Dedifferentiated amniotic fluid mesenchymal stem cell (primary cell): Measurements from ENCODE around the gene TRPV5.

Experiments used
- DNase-seq: peaks from one replicate; pipeline ENCODE4 v3.0.0-alpha.2; 2016; ENCODE audit errors: extremely low spot score

The TRPV5 gene

DNA sequence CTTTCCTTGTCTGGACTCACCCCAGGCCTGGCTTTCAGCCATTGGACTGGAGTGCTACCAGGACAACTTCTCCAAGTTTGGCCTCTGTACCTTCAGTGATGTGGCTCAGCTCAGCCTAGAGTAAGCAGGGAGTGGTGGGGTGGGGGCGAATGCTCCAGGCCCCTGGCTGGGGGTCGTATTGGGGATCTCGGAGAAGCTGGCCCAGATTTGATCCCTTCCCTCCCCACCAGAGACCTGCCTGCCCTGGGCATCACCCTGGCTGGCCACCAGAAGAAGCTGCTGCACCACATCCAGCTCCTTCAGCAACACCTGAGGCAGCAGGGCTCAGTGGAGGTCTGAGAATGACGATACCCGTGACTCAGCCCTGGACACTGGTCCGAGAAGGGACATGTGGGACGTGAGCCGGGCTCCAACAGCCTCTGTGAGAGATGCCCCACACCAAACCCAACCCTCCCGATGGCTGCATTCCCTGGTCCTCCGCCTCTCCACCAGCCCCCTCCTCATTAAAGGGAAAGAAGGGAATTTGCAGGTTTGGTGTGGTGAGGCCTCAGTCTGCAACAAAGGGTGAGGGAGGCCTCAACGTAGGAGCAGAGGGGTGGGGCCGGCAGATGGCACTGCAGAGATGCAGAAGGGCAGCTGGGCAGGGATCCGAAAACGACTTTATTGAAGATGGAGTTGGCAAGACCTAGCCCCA is 62.8 kb downstream of the TRPV5 start:
- no peak for DNase-seq

DNA sequence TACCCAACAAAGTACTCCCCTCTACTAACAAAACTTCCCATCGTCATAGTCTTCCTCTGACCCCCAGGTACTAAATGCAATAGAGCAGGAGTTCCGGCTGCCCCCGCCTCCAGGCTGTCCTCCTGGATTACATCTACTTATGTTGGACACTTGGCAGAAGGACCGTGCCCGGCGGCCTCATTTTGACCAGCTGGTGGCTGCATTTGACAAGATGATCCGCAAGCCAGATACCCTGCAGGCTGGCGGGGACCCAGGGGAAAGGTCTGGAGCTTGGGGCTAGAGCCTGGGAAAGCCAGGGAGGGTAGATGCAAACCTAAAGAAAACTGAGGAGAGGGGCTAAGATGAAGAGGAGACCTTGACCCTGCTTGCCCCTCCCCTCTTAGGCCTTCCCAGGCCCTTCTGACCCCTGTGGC is 63.4 kb downstream of the TRPV5 start:
- no peak for DNase-seq

DNA sequence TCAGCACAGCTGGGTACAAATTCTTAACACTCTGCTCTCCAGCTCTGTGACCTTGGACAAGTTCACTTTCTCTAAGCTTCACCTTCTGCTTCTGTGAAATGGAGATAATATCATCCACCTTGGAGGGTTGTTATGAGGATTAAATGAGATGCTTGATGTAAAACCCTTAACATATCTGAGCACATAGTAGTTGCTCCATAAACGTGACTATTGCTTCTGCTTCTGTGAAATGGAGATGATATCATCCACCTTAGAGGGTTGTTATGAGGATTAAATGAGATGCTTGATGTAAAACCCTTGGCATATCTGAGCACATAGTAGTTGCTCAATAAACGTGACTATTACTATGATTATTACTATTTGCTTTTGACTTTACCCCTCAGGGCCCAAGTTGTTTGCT is 64.1 kb downstream of the TRPV5 start:
- DNase-seq = no peak

DNA sequence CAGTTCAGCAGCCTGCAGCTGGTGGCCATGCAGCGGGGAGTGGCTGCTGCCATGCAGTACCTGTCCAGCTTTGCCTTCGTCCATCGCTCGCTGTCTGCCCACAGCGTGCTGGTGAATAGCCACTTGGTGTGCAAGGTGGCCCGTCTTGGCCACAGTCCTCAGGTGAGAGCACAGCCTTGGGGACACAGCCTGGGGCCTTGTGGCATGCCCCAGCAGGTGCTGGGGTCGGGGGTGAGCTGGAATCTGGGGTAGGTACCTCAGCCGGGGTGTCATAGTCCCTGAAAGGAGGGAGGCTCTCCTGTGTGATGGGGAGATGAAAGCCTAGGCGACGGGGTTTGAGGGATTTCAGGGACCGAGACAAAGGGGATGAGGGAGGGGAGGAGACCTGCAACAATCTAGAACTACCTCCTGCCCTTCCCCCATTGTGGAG is 64.5 kb downstream of the TRPV5 start:
- no peak for DNase-seq

DNA sequence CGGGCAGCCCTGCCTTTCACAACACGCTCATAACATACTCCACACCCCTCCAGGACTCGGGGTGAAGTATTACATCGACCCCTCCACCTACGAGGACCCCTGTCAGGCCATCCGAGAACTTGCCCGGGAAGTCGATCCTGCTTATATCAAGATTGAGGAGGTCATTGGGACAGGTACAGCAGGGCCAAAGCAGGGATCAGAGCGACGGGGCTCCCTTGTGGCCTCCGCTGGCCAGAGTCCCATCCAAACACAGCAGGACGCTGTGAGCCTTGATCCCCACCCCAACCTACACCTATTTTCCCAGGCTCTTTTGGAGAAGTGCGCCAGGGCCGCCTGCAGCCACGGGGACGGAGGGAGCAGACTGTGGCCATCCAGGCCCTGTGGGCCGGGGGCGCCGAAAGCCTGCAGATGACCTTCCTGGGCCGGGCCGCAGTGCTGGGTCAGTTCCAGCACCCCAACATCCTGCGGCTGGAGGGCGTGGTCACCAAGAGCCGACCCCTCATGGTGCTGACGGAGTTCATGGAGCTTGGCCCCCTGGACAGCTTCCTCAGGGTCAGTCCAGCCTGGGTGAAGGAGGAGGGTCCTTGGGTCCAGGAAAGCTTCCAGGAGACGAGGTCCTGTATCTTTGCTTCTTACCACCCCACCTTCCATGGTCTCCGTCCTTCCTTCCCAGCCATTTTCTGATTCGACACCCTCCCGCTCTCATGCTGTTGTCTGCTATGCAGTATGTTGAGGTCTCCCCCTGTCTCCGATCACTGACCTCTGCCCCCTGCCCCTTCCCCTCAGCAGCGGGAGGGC is 65.2 kb downstream of the TRPV5 start:
- DNase-seq = no peak

DNA sequence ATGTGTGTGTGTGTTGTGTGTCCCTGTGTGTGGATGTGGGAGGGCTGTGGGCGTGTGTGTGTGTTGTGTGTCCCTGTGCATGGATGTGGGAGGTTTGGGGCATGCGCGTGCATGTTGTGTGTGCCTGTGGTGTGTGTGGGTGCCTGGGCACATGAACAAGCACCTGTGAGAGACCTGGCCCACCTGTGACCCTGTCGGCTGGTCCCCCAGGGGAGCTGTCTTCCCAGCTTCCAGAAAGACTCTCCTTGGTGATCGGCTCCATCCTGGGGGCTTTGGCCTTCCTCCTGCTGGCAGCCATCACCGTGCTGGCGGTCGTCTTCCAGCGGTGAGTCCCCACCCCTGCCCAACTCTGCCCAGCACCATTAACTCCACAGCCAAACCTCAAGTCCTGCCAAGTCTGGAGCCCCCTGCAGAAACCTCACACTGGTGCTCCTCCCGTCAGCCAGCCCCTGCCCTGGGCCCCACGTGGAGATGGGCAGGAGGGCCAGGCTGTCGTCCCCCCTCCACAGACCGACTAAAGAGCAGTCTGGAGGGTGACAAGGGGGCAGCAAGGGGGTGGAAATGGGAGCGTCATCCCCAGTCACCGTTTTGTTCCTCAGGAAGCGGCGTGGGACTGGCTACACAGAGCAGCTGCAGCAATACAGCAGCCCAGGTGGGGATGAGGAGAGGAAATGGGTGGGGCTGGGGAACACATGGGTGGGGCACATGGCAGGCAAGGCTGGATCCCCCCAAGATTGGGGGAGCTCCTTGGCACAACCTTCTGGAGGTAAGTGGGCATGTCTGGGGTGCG is 66.0 kb downstream of the TRPV5 start:
- DNase-seq = no peak

DNA sequence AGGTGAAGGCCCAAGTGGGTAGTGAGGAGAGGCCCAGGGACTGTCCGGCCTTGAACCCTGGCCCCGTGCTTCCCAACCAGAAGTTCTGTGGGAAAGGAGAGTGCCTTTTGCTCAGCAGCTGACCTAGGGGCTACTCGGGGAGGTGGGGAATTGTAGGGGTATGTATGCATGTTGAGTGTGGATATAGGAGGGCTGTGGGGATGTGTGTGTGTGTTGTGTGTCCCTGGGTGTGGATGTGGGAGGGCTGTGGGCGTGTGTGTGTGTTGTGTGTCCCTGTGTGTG is 66.5 kb downstream of the TRPV5 start:
- no peak for DNase-seq

DNA sequence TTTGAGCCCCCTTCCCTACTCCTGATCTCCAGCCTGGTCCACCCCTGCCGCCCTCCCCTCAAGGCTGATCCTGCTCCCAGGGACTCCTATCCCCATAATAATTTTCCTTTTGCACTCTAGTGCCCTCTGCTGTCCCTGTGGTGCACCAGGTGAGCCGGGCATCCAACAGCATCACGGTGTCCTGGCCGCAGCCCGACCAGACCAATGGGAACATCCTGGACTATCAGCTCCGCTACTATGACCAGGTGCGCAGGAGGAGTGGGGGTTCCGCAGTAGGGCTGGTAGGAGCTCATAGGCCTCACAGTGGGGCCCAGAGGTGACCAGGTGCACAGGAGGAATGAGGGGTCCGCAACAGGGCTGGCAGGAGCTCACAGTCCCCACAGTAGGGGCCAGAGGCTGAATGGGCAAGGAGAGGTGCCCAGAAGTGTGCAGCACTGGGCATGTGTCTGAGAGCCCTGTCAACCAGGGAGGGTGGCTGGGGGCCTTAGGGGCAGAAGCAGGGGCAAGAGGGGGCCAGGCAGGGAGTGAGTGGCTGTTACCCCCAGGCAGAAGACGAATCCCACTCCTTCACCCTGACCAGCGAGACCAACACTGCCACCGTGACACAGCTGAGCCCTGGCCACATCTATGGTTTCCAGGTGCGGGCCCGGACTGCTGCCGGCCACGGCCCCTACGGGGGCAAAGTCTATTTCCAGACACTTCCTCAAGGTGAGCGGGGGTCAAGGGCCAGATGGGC is 67.0 kb downstream of the TRPV5 start:
- DNase-seq = no peak

DNA sequence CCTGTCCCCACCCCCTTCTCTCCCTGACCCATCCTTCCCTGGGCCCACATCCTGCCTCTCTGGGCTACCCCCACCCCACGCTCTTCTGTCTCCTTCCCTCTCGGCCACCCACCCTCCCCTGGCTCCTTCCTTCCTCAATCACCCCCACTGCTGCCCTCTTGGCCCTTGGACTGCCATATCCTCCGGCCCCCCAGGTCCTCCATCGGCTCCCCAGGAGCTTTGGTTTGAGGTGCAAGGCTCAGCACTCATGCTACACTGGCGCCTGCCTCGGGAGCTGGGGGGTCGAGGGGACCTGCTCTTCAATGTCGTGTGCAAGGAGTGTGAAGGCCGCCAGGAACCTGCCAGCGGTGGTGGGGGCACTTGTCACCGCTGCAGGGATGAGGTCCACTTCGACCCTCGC is 67.8 kb downstream of the TRPV5 start:
- DNase-seq = no peak

DNA sequence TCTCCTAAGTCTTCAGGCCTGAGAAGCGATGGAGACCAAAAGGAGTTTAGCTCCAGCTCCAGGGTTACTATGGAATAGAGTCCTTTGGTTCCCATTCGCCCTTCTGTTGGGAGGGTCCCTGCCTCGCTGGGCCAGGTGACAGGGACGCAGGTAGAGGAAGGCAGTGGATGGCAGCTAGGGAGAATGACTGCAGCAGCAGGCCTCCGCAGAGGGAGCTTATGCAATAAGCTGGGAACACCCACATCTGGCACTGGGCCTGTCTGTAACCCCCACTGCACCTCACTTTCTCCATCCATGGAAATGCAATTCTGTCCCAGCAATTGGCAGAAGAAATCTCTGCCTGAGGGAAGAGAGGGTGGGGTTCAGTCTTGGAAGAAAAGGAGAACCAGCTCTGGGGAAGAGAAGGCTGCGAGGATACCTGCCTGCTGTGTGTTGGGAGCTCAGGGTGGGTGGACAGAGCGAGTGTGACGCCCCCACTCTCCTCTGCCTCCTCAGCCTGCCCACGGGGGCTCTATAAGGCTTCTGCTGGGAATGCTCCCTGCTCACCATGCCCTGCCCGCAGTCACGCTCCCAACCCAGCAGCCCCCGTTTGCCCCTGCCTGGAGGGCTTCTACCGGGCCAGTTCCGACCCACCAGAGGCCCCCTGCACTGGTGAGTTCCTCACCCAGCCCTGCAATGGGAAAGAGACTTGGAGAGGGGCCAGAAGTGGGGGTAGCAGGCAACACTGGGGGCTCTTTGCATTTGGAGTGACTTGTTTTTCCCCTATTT is 68.4 kb downstream of the TRPV5 start:
- no peak for DNase-seq

DNA sequence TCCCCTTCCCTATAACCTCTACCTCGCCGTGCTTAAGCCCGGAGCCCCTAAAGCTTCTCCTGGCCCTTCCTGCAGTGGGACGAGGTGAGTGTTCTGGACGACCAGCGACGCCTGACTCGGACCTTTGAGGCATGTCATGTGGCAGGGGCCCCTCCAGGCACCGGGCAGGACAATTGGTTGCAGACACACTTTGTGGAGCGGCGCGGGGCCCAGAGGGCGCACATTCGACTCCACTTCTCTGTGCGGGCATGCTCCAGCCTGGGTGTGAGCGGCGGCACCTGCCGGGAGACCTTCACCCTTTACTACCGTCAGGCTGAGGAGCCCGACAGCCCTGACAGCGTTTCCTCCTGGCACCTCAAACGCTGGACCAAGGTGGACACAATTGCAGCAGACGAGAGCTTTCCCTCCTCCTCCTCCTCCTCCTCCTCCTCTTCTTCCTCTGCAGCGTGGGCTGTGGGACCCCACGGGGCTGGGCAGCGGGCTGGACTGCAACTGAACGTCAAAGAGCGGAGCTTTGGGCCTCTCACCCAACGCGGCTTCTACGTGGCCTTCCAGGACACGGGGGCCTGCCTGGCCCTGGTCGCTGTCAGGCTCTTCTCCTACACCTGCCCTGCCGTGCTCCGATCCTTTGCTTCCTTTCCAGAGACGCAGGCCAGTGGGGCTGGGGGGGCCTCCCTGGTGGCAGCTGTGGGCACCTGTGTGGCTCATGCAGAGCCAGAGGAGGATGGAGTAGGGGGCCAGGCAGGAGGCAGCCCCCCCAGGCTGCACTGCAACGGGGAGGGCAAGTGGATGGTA is 69.5 kb downstream of the TRPV5 start:
- no peak for DNase-seq

DNA sequence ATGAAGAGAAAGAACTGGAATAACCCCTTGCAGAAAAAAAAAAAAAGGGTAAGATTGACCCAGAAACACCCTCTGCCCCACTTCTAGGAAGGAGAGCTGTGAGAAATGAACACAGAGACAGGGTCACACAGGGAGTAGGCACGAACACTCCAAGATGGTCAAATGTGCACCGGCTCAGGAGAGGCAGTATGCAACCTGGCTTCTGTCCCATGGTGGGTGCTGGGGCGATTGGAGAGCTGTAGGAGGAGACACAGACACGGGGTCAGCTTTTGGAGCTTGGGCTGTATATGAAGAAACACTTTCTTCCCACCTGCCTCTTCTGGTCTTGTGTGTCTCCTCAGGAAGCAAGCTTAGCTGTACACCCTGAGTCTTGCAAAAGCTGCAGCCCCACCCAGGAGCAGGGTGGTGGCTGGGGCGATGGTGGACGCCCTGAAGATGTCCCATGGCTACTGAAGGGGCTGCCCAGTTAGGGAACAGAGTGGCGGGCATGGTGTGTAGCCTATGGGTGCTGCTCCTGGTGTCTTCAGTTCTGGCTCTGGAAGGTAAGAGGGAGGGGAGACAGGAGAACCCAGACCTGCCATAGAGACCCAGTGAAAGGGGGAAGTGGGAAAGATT is 70.7 kb downstream of the TRPV5 start:
- DNase-seq = no peak

DNA sequence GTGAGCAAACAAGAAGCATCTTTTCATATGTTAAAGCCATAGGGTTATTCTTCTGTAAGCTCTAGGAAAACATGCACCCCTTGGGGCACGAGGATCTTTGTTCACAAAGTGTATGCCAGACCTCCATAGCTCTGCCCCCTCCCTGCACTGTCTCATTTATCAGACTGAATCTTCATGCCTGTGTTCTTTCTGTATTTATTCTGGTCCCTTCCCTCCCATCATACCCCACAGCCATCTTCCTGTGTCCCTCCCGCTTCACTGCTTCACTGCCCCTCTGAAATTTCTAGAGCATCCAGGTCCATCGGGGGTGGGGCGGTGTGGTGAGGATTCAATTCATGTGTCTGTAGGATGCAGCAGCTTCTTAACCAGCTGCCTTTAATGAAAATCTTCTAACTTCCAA is 71.2 kb downstream of the TRPV5 start:
- DNase-seq = no peak

DNA sequence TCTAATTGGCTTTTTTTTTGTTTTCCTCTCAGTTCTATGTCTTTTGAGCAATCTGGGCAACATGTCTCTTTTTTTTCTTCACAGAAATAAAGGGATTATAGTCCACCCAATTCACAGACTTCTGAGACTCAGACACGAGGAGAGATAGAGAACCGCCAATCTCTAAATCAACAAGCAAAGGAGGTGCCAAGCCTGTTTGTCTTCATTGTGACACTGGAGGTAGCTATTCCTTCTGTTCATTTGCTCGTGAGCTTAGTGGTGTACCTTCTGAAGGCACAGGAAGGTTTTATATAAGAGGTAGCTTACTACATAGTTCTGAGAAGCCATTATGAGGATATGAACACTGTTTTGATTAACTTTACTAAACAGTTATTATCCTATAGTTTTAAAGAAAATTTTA is 72.6 kb downstream of the TRPV5 start:
- DNase-seq = no peak

DNA sequence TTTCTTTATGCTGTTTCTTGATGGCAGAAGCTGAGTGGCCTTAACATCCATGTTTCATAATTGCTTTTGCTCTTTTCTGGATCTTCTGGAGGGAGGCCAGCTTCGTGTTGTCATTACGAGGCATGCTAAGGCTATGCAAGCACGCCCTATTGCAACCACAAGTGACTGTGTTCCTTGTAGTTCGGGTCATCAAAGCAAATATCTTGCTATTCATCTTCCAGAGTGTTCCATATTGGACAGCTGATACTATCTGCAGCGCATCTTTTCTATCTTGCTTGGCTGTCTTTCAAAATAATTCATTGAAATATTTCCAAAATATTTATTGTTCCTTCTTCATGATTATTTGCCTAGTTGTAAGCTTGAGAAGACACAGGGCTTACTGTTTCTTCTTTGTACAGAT is 73.7 kb downstream of the TRPV5 start:
- DNase-seq = peak; percentile 56

DNA sequence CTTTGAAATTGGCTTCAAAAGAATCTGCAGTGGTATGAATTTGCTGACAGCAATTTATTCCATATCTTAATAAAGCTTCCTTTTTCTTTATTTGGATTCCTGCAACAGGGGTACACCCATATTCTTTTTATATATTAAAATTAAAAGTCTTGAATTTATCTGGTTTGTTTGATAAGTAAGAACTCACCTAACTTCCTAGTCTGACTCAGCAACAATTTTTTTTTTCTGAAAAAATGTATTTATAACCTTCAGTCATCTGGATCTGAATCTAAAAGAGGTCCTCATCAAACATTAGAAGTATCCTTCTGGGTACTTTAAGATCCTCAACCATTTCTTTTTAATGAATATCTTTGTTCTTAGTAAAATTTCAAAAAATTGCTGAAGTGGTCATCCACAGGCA is 74.1 kb downstream of the TRPV5 start:
- no peak for DNase-seq
